H1 (cell line): ENCODE measurements around the gene GYS2. TPM values are rescaled to one million over a fixed set of nuclear protein-coding genes. Genes with fewer than 3 reads are reported as not detected.

Experiments used
- CTCF ChIA-PET: fragments of 300-600 bp; sonication (Branson Sonifier 250); formaldehyde crosslinking; loops from one replicate; lab custom pipeline; 2021; ENCODE audit not compliant: partially characterized antibody; lab: Charles Lee
- POLR2A ChIA-PET: fragments of 300-600 bp; sonication (Branson Sonifier 250); formaldehyde crosslinking; loops from one replicate; lab custom pipeline; 2021; ENCODE audit warnings: inconsistent platforms; ENCODE audit not compliant: partially characterized antibody; lab: Charles Lee
- DNase-seq, 2 experiments: peaks; one replicate each; pipeline versions ENCODE4 v3.0.0 to v3.0.0-alpha.2; 2010 to 2022; ENCODE audit warnings: low spot score in 2 of 2, low read depth in 1 of 2, mixed read lengths in 1 of 2
- FAIRE-seq: peaks from 2 replicates; lab custom pipeline; 2011; peaks lifted over from hg19 to GRCh38; lab: Jason Lieb, UNC
- H2AFZ ChIP-seq: 2 replicates; pipeline ENCODE4 v1.8.1; 2012; ENCODE audit warnings: low read length, inconsistent platforms
- H2AK5ac ChIP-seq: 2 replicates; pipeline ENCODE4 v1.6.1; 2013; ENCODE audit warnings: low read depth, low read length
- H2BK120ac ChIP-seq: replicated peaks from 2 replicates; pipeline ENCODE3; 2013; ENCODE audit warnings: low read depth, low read length, inconsistent platforms
- H2BK12ac ChIP-seq: 2 replicates; pipeline ENCODE4 v1.6.1; 2013; ENCODE audit warnings: low read depth, low read length
- H2BK15ac ChIP-seq: 2 replicates; pipeline ENCODE4 v1.6.1; 2013; ENCODE audit warnings: low read length
- H2BK20ac ChIP-seq: 2 replicates; pipeline ENCODE4 v1.6.1; 2013; ENCODE audit warnings: low read length
- H2BK5ac ChIP-seq: 2 replicates; pipeline ENCODE4 v1.6.1; 2013; ENCODE audit warnings: low read depth, low read length
- H3K14ac ChIP-seq: 2 replicates; pipeline ENCODE4 v1.6.1; 2013; ENCODE audit warnings: inconsistent platforms; ENCODE audit not compliant: insufficient read length
- H3K18ac ChIP-seq: 2 replicates; pipeline ENCODE4 v1.6.1; 2013; ENCODE audit warnings: low read length; ENCODE audit errors: extremely low read depth
- H3K23ac ChIP-seq: 2 replicates; pipeline ENCODE4 v1.6.1; 2013; ENCODE audit warnings: inconsistent platforms; ENCODE audit not compliant: insufficient read length
- H3K23me2 ChIP-seq: 2 replicates; pipeline ENCODE4 v1.6.1; 2013; ENCODE audit warnings: low read depth, low read length
- H3K27ac ChIP-seq: 2 replicates; pipeline ENCODE4 v1.6.1; 2011; ENCODE audit warnings: low read depth, low read length, inconsistent platforms
- H3K27me3 ChIP-seq, 4 experiments: replicated peaks in 1 of 4; 1 replicate in 1 of 4; 2 replicates in 3 of 4; pipeline versions ENCODE4 v1.6.1 to v1.8.1; 2011 to 2013; ENCODE audit warnings: low read length in 3 of 4, mild to moderate bottlenecking in 3 of 4, inconsistent platforms in 2 of 4, mixed read lengths in 2 of 4, moderate library complexity in 1 of 4; ENCODE audit not compliant: control insufficient read depth in 3 of 4, insufficient read depth in 3 of 4; ENCODE audit errors: extremely low read depth in 1 of 4
- H3K36me3 ChIP-seq, 4 experiments: 2 replicates each; pipeline versions ENCODE4 v1.6.1 to v1.8.1; 2011 to 2013; ENCODE audit warnings: mild to moderate bottlenecking in 4 of 4, low read length in 3 of 4, moderate library complexity in 2 of 4, control low read depth in 1 of 4, inconsistent platforms in 1 of 4; ENCODE audit not compliant: insufficient read depth in 4 of 4, control insufficient read depth in 2 of 4
- H3K4ac ChIP-seq: replicated peaks from 2 replicates; pipeline ENCODE3; 2013; ENCODE audit warnings: low read length, low read depth, mixed read lengths, inconsistent platforms; ENCODE audit not compliant: insufficient read length
- H3K4me1 ChIP-seq, 4 experiments: replicated peaks in 1 of 4; 1 replicate in 1 of 4; 2 replicates in 3 of 4; pipeline versions ENCODE4 v1.6.1 to v1.8.1; 2011 to 2013; ENCODE audit warnings: low read length in 3 of 4, inconsistent platforms in 2 of 4, mixed read lengths in 1 of 4; ENCODE audit not compliant: insufficient read depth in 4 of 4, control insufficient read depth in 3 of 4
- H3K4me2 ChIP-seq, 2 experiments: 2 replicates each; pipeline versions ENCODE4 v1.6.1 to v1.8.1; 2011 to 2013; ENCODE audit warnings: low read depth in 2 of 2, low read length in 2 of 2, control low read depth in 1 of 2, inconsistent platforms in 1 of 2, mild to moderate bottlenecking in 1 of 2; ENCODE audit not compliant: insufficient read depth in 1 of 2
- H3K4me3 ChIP-seq, 4 experiments: fragments of 200-600, 300-600 bp in 1 of 4; sonication (generic), shearing (Covaris generic), sonication (Bioruptor Twin) in 1 of 4; 2 replicates each; pipeline versions ENCODE4 v1.5.1 to v1.8.1; 2011 to 2016; ENCODE audit warnings: low read length in 4 of 4, low read depth in 3 of 4, control low read depth in 2 of 4, inconsistent platforms in 2 of 4, mild to moderate bottlenecking in 2 of 4, mixed read lengths in 1 of 4, moderate library complexity in 1 of 4; ENCODE audit not compliant: insufficient read depth in 2 of 4; ENCODE audit errors: extremely low read depth in 1 of 4
- H3K56ac ChIP-seq: replicated peaks from 2 replicates; pipeline ENCODE3; 2013; ENCODE audit warnings: low read depth, mild to moderate bottlenecking, mixed read lengths, low read length, inconsistent platforms; ENCODE audit not compliant: insufficient read length
- H3K79me1 ChIP-seq: 2 replicates; pipeline ENCODE4 v1.6.1; 2013; ENCODE audit warnings: low read depth, low read length, control low read depth
- H3K79me2 ChIP-seq, 2 experiments: 2 replicates each; pipeline versions ENCODE4 v1.6.1 to v1.8.1; 2012 to 2013; ENCODE audit warnings: low read length in 2 of 2, mild to moderate bottlenecking in 2 of 2, inconsistent platforms in 1 of 2; ENCODE audit not compliant: insufficient read depth in 2 of 2, control insufficient read depth in 1 of 2
- H3K9ac ChIP-seq, 4 experiments: replicated peaks in 1 of 4; 1 replicate in 1 of 4; 2 replicates in 3 of 4; pipeline versions ENCODE4 v1.6.1 to v1.8.1; 2011 to 2013; ENCODE audit warnings: low read depth in 3 of 4, low read length in 3 of 4, control low read depth in 2 of 4, mild to moderate bottlenecking in 2 of 4, moderate library complexity in 2 of 4, inconsistent platforms in 1 of 4; ENCODE audit errors: extremely low read depth in 1 of 4
- H3K9me3 ChIP-seq, 2 experiments: 2 replicates each; pipeline versions ENCODE4 v1.6.1 to v1.8.1; 2012 to 2013; ENCODE audit warnings: mild to moderate bottlenecking in 2 of 2, moderate library complexity in 2 of 2, control low read depth in 1 of 2, inconsistent platforms in 1 of 2, low read depth in 1 of 2, low read length in 1 of 2, mixed read lengths in 1 of 2; ENCODE audit not compliant: insufficient read depth in 2 of 2
- H4K20me1 ChIP-seq, 2 experiments: replicated peaks in 1 of 2; 2 replicates each; pipeline versions ENCODE3 to v1.8.1; 2011 to 2013; ENCODE audit warnings: inconsistent platforms in 2 of 2, low read length in 2 of 2, mild to moderate bottlenecking in 1 of 2; ENCODE audit not compliant: insufficient read depth in 2 of 2, control insufficient read depth in 1 of 2
- H4K5ac ChIP-seq: 2 replicates; pipeline ENCODE4 v1.6.1; 2013; ENCODE audit warnings: low read length, low read depth, mixed read lengths, inconsistent platforms; ENCODE audit not compliant: insufficient read length
- H4K8ac ChIP-seq: 2 replicates; pipeline ENCODE4 v1.8.0; 2013; ENCODE audit warnings: mild to moderate bottlenecking, moderate library complexity, low read length, inconsistent platforms; ENCODE audit not compliant: insufficient read depth; ENCODE audit errors: extremely low read depth
- H4K91ac ChIP-seq: replicated peaks from 2 replicates; pipeline ENCODE3; 2013; ENCODE audit warnings: low read length, mixed read lengths, inconsistent platforms; ENCODE audit not compliant: insufficient read length
- POLR2A ChIP-seq, 2 experiments: IDR thresholded peaks; 1 replicate in 1 of 2; 2 replicates in 1 of 2; pipeline ENCODE4 v1.6.1; 2011; ENCODE audit warnings: low read depth in 2 of 2, low read length in 2 of 2, mild to moderate bottlenecking in 2 of 2; ENCODE audit errors: control extremely low read depth in 1 of 2
- POLR2AphosphoS5 ChIP-seq: IDR thresholded peaks from 2 replicates; pipeline ENCODE4 v1.6.1; 2011; ENCODE audit warnings: low read depth, low read length
- RXRA ChIP-seq: IDR thresholded peaks from 2 replicates; pipeline ENCODE4 v1.6.1; 2011; ENCODE audit warnings: low read depth, mild to moderate bottlenecking, low read length, moderate library complexity; ENCODE audit not compliant: insufficient read depth
- WGBS, 2 experiments: shearing (Covaris generic) in 1 of 2; methylation state at CpG; one replicate each; pipeline versions ENCODE4 v1.1.6 to v1.1.7; 2013 to 2015; ENCODE audit warnings: low lambda C conversion rate in 2 of 2, mixed read lengths in 2 of 2, inconsistent platforms in 1 of 2, low coverage in 1 of 2, missing lambda C conversion rate in 1 of 2; ENCODE audit not compliant: insufficient replicate concordance in 2 of 2, insufficient coverage in 1 of 2, insufficient read length in 1 of 2; ENCODE audit errors: extremely low coverage in 1 of 2, missing lambda C conversion rate in 1 of 2; 5-methylcytosine and 5-hydroxymethylcytosine counted together
- polyA plus RNA-seq, 7 experiments: library from polyadenylated mRNA; depleted of rRNA in 3 of 7; stranded (reverse) in 5 of 7; unstranded in 2 of 7; fragments of >200 nt in 5 of 7; fragments of 200-250 nt in 2 of 7; gene quantifications; 1 replicate in 5 of 7; 2 replicates in 1 of 7; 4 replicates in 1 of 7; pipeline versions ENCODE4 v1.2.1 to v1.2.3, GENCODE V29; 2011 to 2013; ENCODE audit warnings: missing spikeins in 2 of 7, mixed read lengths in 2 of 7
- total RNA-seq: library from RNA; stranded (reverse); fragmentation: NEBNext Ultra II Directional; extraction: Animal tissue kit (Norgen Biotek cat#: 25700); gene quantifications from 2 replicates; pipeline ENCODE4 v1.2.1, GENCODE V29; 2021

The GYS2 gene
- total and polyA plus RNA-seq, 2 of the 8 experiments (the other 6 are each of a cell fraction or from before 2014, with no cell fraction given), result not detected

DNA sequence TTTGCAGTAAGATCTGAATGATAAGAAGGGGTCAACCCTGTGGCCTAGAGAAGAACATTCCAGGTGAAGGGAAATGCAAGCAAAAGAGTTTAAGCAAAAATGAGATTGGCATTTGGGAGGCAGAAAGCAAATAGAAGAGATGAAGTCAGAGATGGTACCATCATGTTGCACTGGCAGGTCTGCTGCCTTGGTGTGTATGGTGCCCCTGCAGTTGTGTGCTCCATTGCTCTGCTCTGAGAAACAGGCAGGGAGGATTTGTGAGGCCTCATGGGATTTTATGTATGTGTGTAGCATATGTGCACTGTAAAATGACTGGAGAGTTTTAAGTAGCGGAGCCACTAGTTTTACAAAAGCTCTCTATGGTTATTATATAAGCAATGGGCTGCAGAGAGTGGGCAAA lies 46.4 kb upstream of the GYS2 start:
- Histone ChIP-seq H3K14ac (no peak overlapping the region), H3K18ac (no peak overlapping the region), H2BK120ac (no peak overlapping the region), H3K79me1 (peaks cover 12% of the 10 kb centered on the region), H3K4me2 (peak overlapping the region in 1 of 2 experiments; percentile 26; a peak in 1 of 4 replicates), H2BK20ac (no peak overlapping the region), H2BK12ac (no peak overlapping the region), H2BK5ac (no peak overlapping the region), H4K5ac (no peak overlapping the region), H3K4ac (no peak overlapping the region), H3K79me2 (peaks cover 10 to 93% of the 10 kb centered on the region in 2 experiments), H3K9me3 (no peaks in the 10 kb centered on the region), H3K23me2 (no peaks in the 10 kb centered on the region), H3K4me3 (no peak overlapping the region), H4K91ac (no peak overlapping the region), H2AFZ (no peak overlapping the region), H3K36me3 (peaks cover 33 to 88% (median 70%) of the 10 kb centered on the region in 4 experiments), H2BK15ac (no peak overlapping the region), H3K9ac (no peak overlapping the region; a peak in 1 of 7 replicates), H3K27me3 (no peaks in the 10 kb centered on the region), H4K8ac (no peak overlapping the region), H2AK5ac (no peak overlapping the region), H3K23ac (no peak overlapping the region), H3K56ac (no peak overlapping the region), H4K20me1 (peaks cover 24 to 45% of the 10 kb centered on the region in 2 experiments), H3K4me1 (peaks cover 0 to 10% (median 5%) of the 10 kb centered on the region in 4 experiments; a peak in 5 of 7 replicates), H3K27ac (no peak overlapping the region)
- 100% methylated on average over 1 of the region's 1 CpG; no CpG with 5 or more reads in 1 of the 2 experiments for WGBS, 2 experiments
- peak; percentile 88 for TF ChIP-seq POLR2AphosphoS5
- TF ChIP-seq RXRA, result no peak
- TF ChIP-seq POLR2A (IDR thresholded peaks at IDR 0.05; ENCODE audit: control extremely low read depth in 1 of 2, low read depth in 2 of 2, low read length in 2 of 2), result peak in 1 of 2 experiments; percentile 60; a peak in 2 of 3 replicates
- DNase-seq, result no peak
- POLR2A ChIA-PET, result interaction anchor here (0.7 to 10.4 kb wide), 6 partner anchors 9 to 140 kb away, joined by 3 to 123 read pairs (median 14); no protein-coding TSS in a partner anchor
- CTCF ChIA-PET, result interaction anchor here (0.6 kb wide), 1 partner anchor 29 kb away, joined by 3 read pairs; no protein-coding TSS in a partner anchor
- no peak for FAIRE-seq
